ENCODE results near the gene CD300E. TPM values are rescaled to one million over a fixed set of nuclear protein-coding genes. Genes with fewer than 3 reads are reported as not detected.
"Not testable (repeated sequence)": the region's sequence is repeated elsewhere in the genome, so short reads cannot be mapped to it uniquely, and the experiment has no call there.

The CD300E gene
- total RNA-seq (ENCODE audit: insufficient read depth, low replicate concordance): 0.72 TPM

GRCh38 chr17:74623693-74624093 is at the start of gene CD300E:
Gene CD300E (minus strand): TSS chr17:74623738. CDS start chr17:74623621, 117 bp downstream.
- DNase-seq (ENCODE audit: low spot score): no peak

- peak; percentile 84 for DNase-seq (ENCODE audit: low spot score)
These were observed 47.7 kb upstream of the CD300E start for GRCh38 chr17:74671031-74671771.

GRCh38 chr17:74670329-74670728 is 46.8 kb upstream of the CD300E start:
- DNase-seq (ENCODE audit: low spot score): no peak

GRCh38 chr17:74663561-74663960 is 40.0 kb upstream of the CD300E start:
- no peak for DNase-seq (ENCODE audit: low spot score)

GRCh38 chr17:74659889-74660288 is 36.4 kb upstream of the CD300E start:
- DNase-seq (ENCODE audit: low spot score): no peak

GRCh38 chr17:74658620-74659019 is 35.1 kb upstream of the CD300E start:
- no peak for DNase-seq (ENCODE audit: low spot score)

- DNase-seq (ENCODE audit: low spot score): no peak
These were observed 31.2 kb upstream of the CD300E start for GRCh38 chr17:74654742-74655141.

- DNase-seq (ENCODE audit: low spot score): no peak
These were observed 28.5 kb upstream of the CD300E start for GRCh38 chr17:74652020-74652419.

- peak; percentile 92 for DNase-seq (ENCODE audit: low spot score)
These were observed 26.4 kb upstream of the CD300E start for GRCh38 chr17:74649909-74650308.

GRCh38 chr17:74647871-74648672 is 24.5 kb upstream of the CD300E start:
- DNase-seq (ENCODE audit: low spot score): peak; percentile 93

GRCh38 chr17:74646231-74646630 is 22.7 kb upstream of the CD300E start:
- DNase-seq (ENCODE audit: low spot score): no peak

GRCh38 chr17:74645010-74645409 is 21.5 kb upstream of the CD300E start:
- no peak for DNase-seq (ENCODE audit: low spot score)

- DNase-seq (ENCODE audit: low spot score): no peak
These were observed 20.9 kb upstream of the CD300E start for GRCh38 chr17:74644419-74644818.

GRCh38 chr17:74643826-74644225 is 20.3 kb upstream of the CD300E start:
- DNase-seq (ENCODE audit: low spot score): no peak

- no peak for DNase-seq (ENCODE audit: low spot score)
These were observed 19.5 kb upstream of the CD300E start for GRCh38 chr17:74642995-74643394.

- no peak for DNase-seq (ENCODE audit: low spot score)
These were observed 19.0 kb upstream of the CD300E start for GRCh38 chr17:74642556-74642955.

GRCh38 chr17:74641958-74642298 is 18.4 kb upstream of the CD300E start:
- no peak for DNase-seq (ENCODE audit: low spot score)

GRCh38 chr17:74641224-74641957 is 17.9 kb upstream of the CD300E start:
- no peak for DNase-seq (ENCODE audit: low spot score)

- DNase-seq (ENCODE audit: low spot score): no peak
These were observed 16.2 kb upstream of the CD300E start for GRCh38 chr17:74639704-74640151.

- DNase-seq (ENCODE audit: low spot score): no peak
These were observed 14.4 kb upstream of the CD300E start for GRCh38 chr17:74637926-74638325.

GRCh38 chr17:74637265-74637664 is 13.7 kb upstream of the CD300E start:
- no peak for DNase-seq (ENCODE audit: low spot score)

GRCh38 chr17:74636541-74637085 is 13.1 kb upstream of the CD300E start:
- DNase-seq (ENCODE audit: low spot score): not testable (repeated sequence)

All from umbilical cord (tissue), 2 donors.